Measurements from ENCODE around the gene MEI4.

DNA sequence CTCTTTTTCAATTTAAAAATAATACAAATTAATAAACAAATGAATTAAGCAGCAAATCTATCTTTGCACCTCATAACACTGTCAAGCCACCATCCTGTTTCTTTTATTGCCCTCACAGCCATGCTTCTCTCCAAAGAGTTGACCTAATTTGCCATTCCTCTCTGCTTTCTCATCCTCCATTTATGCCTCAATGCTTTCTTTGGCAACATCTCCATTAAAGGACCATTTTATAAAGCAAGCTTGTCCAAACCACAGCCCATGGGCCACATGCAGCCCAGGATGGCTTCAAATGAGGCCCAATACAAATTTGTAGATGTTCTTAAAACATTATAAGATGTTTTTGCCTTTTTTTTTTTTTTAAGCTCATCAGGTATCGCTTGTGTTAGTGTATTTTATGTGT, 26.4 kb upstream of the MEI4 start:
- no peak for TF ChIP-seq POLR2A (IDR thresholded peaks at IDR 0.05)
- TF ChIP-seq, protein P1, sequence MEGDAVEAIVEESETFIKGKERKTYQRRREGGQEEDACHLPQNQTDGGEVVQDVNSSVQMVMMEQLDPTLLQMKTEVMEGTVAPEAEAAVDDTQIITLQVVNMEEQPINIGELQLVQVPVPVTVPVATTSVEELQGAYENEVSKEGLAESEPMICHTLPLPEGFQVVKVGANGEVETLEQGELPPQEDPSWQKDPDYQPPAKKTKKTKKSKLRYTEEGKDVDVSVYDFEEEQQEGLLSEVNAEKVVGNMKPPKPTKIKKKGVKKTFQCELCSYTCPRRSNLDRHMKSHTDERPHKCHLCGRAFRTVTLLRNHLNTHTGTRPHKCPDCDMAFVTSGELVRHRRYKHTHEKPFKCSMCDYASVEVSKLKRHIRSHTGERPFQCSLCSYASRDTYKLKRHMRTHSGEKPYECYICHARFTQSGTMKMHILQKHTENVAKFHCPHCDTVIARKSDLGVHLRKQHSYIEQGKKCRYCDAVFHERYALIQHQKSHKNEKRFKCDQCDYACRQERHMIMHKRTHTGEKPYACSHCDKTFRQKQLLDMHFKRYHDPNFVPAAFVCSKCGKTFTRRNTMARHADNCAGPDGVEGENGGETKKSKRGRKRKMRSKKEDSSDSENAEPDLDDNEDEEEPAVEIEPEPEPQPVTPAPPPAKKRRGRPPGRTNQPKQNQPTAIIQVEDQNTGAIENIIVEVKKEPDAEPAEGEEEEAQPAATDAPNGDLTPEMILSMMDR (IDR thresholded peaks at IDR 0.05), result no peak
